Measurements from ENCODE around the gene CEP126. TPM values are rescaled to one million over a fixed set of nuclear protein-coding genes. Genes with fewer than 3 reads are reported as not detected.

CEP126 gene
- total and polyA plus RNA-seq, 2 donors (not counting 3 experiments of a cell fraction or from before 2014, with no cell fraction given): 3.6 to 9.1 TPM

- H2AFZ ChIP-seq (ENCODE audit: low read depth, low read length): no peak overlapping the region
- H3K4me1 ChIP-seq (ENCODE audit: control insufficient read depth, extremely low read depth, insufficient read depth, low read length): peaks cover 4% of the 10 kb centered on the region
- H4K20me1 ChIP-seq (replicated peaks; ENCODE audit: control insufficient read depth, extremely low read depth, insufficient read depth, low read length): no peaks in the 10 kb centered on the region
- DNase-seq (ENCODE audit: low read depth, low spot score) (no peak), FAIRE-seq (no peak)
- H3K9me3 ChIP-seq (replicated peaks; ENCODE audit: control insufficient read depth, insufficient read depth, low read length): no peaks in the 10 kb centered on the region
- no peaks in the 10 kb centered on the region for H3K27me3 ChIP-seq (ENCODE audit: control insufficient read depth in 2 of 2, insufficient read depth in 2 of 2, low read length in 2 of 2)
- POLR2A ChIA-PET: no interaction called here
- H3K4me3 ChIP-seq (replicated peaks in 1 of 3; ENCODE audit: insufficient read depth in 1 of 3, low read depth in 1 of 3, low read length in 3 of 3): no peak overlapping the region
- H3K79me2 ChIP-seq (ENCODE audit: control insufficient read depth, insufficient read depth, low read length): no peaks in the 10 kb centered on the region
- H3K27ac ChIP-seq (ENCODE audit: insufficient read depth, low read depth, low read length): no peak overlapping the region
- TF ChIP-seq POLR2AphosphoS5 (IDR thresholded peaks at IDR 0.05; ENCODE audit: insufficient read depth, low read depth, low read length) (no peak), GATA2 (IDR thresholded peaks at IDR 0.05; ENCODE audit: insufficient read depth, insufficient read length, low read depth, low read length) (no peak), FOS (IDR thresholded peaks at IDR 0.05; ENCODE audit: borderline replicate concordance, insufficient read depth, low read length) (no peak), POLR2A (IDR thresholded peaks at IDR 0.05; ENCODE audit: low read depth, low read length) (no peak), MYC (IDR thresholded peaks at IDR 0.05; ENCODE audit: low read depth, low read length) (no peak), JUN (IDR thresholded peaks at IDR 0.05; ENCODE audit: borderline replicate concordance, insufficient read depth, insufficient read length, low read depth) (no peak), EZH2 (IDR thresholded peaks at IDR 0.05; ENCODE audit: borderline replicate concordance, low read depth, low read length, severe bottlenecking) (no peak)
- TF ChIP-seq, protein P1, sequence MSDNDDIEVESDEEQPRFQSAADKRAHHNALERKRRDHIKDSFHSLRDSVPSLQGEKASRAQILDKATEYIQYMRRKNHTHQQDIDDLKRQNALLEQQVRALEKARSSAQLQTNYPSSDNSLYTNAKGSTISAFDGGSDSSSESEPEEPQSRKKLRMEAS (IDR thresholded peaks at IDR 0.05; ENCODE audit: insufficient read depth, insufficient read length): no peak
- TF ChIP-seq, protein P2, sequence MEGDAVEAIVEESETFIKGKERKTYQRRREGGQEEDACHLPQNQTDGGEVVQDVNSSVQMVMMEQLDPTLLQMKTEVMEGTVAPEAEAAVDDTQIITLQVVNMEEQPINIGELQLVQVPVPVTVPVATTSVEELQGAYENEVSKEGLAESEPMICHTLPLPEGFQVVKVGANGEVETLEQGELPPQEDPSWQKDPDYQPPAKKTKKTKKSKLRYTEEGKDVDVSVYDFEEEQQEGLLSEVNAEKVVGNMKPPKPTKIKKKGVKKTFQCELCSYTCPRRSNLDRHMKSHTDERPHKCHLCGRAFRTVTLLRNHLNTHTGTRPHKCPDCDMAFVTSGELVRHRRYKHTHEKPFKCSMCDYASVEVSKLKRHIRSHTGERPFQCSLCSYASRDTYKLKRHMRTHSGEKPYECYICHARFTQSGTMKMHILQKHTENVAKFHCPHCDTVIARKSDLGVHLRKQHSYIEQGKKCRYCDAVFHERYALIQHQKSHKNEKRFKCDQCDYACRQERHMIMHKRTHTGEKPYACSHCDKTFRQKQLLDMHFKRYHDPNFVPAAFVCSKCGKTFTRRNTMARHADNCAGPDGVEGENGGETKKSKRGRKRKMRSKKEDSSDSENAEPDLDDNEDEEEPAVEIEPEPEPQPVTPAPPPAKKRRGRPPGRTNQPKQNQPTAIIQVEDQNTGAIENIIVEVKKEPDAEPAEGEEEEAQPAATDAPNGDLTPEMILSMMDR (IDR thresholded peaks at IDR 0.05; ENCODE audit: extremely low read depth in 1 of 2, insufficient read depth in 1 of 2, low read depth in 1 of 2, low read length in 2 of 2): no peak
- CTCF ChIA-PET: interaction anchor here (1.5 to 16.0 kb wide), 2 partner anchors 125 to 142 kb away, joined by 5 to 621 read pairs; no protein-coding TSS in a partner anchor
- no peaks in the 10 kb centered on the region for H3K36me3 ChIP-seq (ENCODE audit: control insufficient read depth in 2 of 2, extremely low read depth in 1 of 2, insufficient read depth in 2 of 2, low read length in 2 of 2)
- H3K4me2 ChIP-seq (ENCODE audit: insufficient read depth, low read length): no peak overlapping the region
- no peak overlapping the region for H3K9ac ChIP-seq (replicated peaks; ENCODE audit: extremely low read depth, insufficient read depth, low read length)
- intact Hi-C loops (cut with micrococcal nuclease) (no loop called here), dilution Hi-C loops (cut with MboI; ENCODE audit: extremely low pct_ligation_motif_present, low sequenced_read_pairs) (no loop called here)
- BruUV-seq (replicated peaks): no TSS peak
- no peaks in the 10 kb centered on the region for H3K9me1 ChIP-seq (replicated peaks; ENCODE audit: control insufficient read depth, extremely low read depth, insufficient read depth, low read length)
Measured at GRCh38 chr11:102005306-102005705, 90.5 kb downstream of the CEP126 start.
